Endothelial cell of umbilical vein (primary cell): Measurements from ENCODE around the gene SLC9A1. TPM values are rescaled to one million over a fixed set of nuclear protein-coding genes. Genes with fewer than 3 reads are reported as not detected.

Experiments
- BruUV-seq: library from RNA; stranded (reverse); fragments of 400-500 nt; replicated peaks from 2 replicates; lab custom pipeline; 2021; lab: Mats Ljungman, UMichigan
- CTCF ChIA-PET: fragments of 300-600, 350-600 bp; sonication (Branson Sonifier 250); formaldehyde crosslinking; loops from one replicate; lab custom pipeline; 2021; ENCODE audit warnings: antibody characterized with exemption, inconsistent platforms; lab: Charles Lee
- POLR2A ChIA-PET: fragments of 300-600, 350-600 bp; sonication (Branson Sonifier 250); formaldehyde crosslinking; loops from one replicate; lab custom pipeline; 2021; ENCODE audit warnings: antibody characterized with exemption, inconsistent platforms; lab: Charles Lee
- DNase-seq: peaks from one replicate; pipeline ENCODE4 v3.0.0-alpha.2; 2011; ENCODE audit warnings: low read depth, low spot score
- FAIRE-seq: peaks from 2 replicates; lab custom pipeline; 2011; peaks lifted over from hg19 to GRCh38; lab: Jason Lieb, UNC
- H2AFZ ChIP-seq: 2 replicates; pipeline ENCODE4 v1.6.0; 2012; ENCODE audit warnings: low read depth, low read length, control low read depth, inconsistent platforms
- H3K27ac ChIP-seq: 2 replicates; pipeline ENCODE4 v1.5.1; 2011; ENCODE audit warnings: low read depth, mild to moderate bottlenecking, control low read depth, low read length, moderate library complexity; ENCODE audit not compliant: insufficient read depth
- H3K27me3 ChIP-seq, 2 experiments: 2 replicates each; pipeline versions ENCODE4 v1.6.0 to v1.6.1; 2011; ENCODE audit warnings: low read length in 2 of 2, mixed read lengths in 1 of 2; ENCODE audit not compliant: control insufficient read depth in 2 of 2, insufficient read depth in 2 of 2
- H3K36me3 ChIP-seq, 2 experiments: 2 replicates in 1 of 2; 3 replicates in 1 of 2; pipeline ENCODE4 v1.5.1; 2011; ENCODE audit warnings: low read length in 2 of 2, mild to moderate bottlenecking in 1 of 2, moderate library complexity in 1 of 2; ENCODE audit not compliant: control insufficient read depth in 2 of 2, insufficient read depth in 2 of 2; ENCODE audit errors: extremely low read depth in 1 of 2
- H3K4me1 ChIP-seq: 3 replicates; pipeline ENCODE4 v1.5.1; 2011; ENCODE audit warnings: mild to moderate bottlenecking, low read length; ENCODE audit not compliant: control insufficient read depth, insufficient read depth; ENCODE audit errors: extremely low read depth
- H3K4me2 ChIP-seq: 2 replicates; pipeline ENCODE4 v1.6.1; 2011; ENCODE audit warnings: low read length, control low read depth, mixed read lengths; ENCODE audit not compliant: insufficient read depth
- H3K4me3 ChIP-seq, 3 experiments: fragments of 200-600 bp in 1 of 3; sonication (generic), shearing (Covaris generic) in 1 of 3; replicated peaks in 1 of 3; 2 replicates each; pipeline ENCODE4 v1.5.1; 2011 to 2016; ENCODE audit warnings: control low read depth in 3 of 3, low read length in 3 of 3, mild to moderate bottlenecking in 2 of 3, inconsistent platforms in 1 of 3, low read depth in 1 of 3, moderate library complexity in 1 of 3; ENCODE audit not compliant: insufficient read depth in 1 of 3
- H3K79me2 ChIP-seq: 2 replicates; pipeline ENCODE4 v1.6.0; 2012; ENCODE audit warnings: low read length, inconsistent platforms; ENCODE audit not compliant: control insufficient read depth, insufficient read depth
- H3K9ac ChIP-seq: replicated peaks from 2 replicates; pipeline ENCODE3; 2011; ENCODE audit warnings: low read length, control low read depth; ENCODE audit not compliant: insufficient read depth; ENCODE audit errors: extremely low read depth
- H3K9me1 ChIP-seq: replicated peaks from 3 replicates; pipeline ENCODE4 v1.6.0; 2011; ENCODE audit warnings: mild to moderate bottlenecking, low read length; ENCODE audit not compliant: control insufficient read depth, insufficient read depth; ENCODE audit errors: extremely low read depth
- H3K9me3 ChIP-seq: replicated peaks from 2 replicates; pipeline ENCODE4 v1.5.1; 2012; ENCODE audit warnings: low read length, inconsistent platforms; ENCODE audit not compliant: control insufficient read depth, insufficient read depth
- H4K20me1 ChIP-seq: replicated peaks from 2 replicates; pipeline ENCODE3; 2011; ENCODE audit warnings: mild to moderate bottlenecking, low read length; ENCODE audit not compliant: control insufficient read depth, insufficient read depth; ENCODE audit errors: extremely low read depth
- CTCF ChIP-seq, 2 donors: IDR thresholded peaks; 1 replicate in 1 of 2; 2 replicates in 1 of 2; pipeline ENCODE4 v1.5.1; 2011; ENCODE audit warnings: low read length in 2 of 2, mild to moderate bottlenecking in 2 of 2, moderate library complexity in 2 of 2, control low read depth in 1 of 2, inconsistent platforms in 1 of 2, low read depth in 1 of 2; ENCODE audit not compliant: insufficient read depth in 1 of 2; ENCODE audit errors: extremely low read depth in 1 of 2
- EZH2 ChIP-seq: IDR thresholded peaks from 2 replicates; pipeline ENCODE4 v1.6.1; 2012; ENCODE audit warnings: borderline replicate concordance, low read depth, mild to moderate bottlenecking, moderate library complexity, low read length, inconsistent platforms; ENCODE audit not compliant: severe bottlenecking
- FOS ChIP-seq: IDR thresholded peaks from 2 replicates; pipeline ENCODE4 v1.6.1; 2011; ENCODE audit warnings: mild to moderate bottlenecking, low read length, moderate library complexity, borderline replicate concordance; ENCODE audit not compliant: insufficient read depth
- GATA2 ChIP-seq: IDR thresholded peaks from 2 replicates; pipeline ENCODE4 v1.7.0; 2011; ENCODE audit warnings: low read depth, mild to moderate bottlenecking, moderate library complexity, mixed read lengths, low read length; ENCODE audit not compliant: insufficient read length, insufficient read depth
- JUN ChIP-seq: IDR thresholded peaks from 2 replicates; pipeline ENCODE4 v1.6.1; 2011; ENCODE audit warnings: borderline replicate concordance, low read depth; ENCODE audit not compliant: insufficient read length, insufficient read depth
- MAX ChIP-seq: IDR thresholded peaks from 2 replicates; pipeline ENCODE4 v1.6.1; 2011; ENCODE audit not compliant: insufficient read depth, insufficient read length
- MYC ChIP-seq: IDR thresholded peaks from one replicate; pipeline ENCODE4 v1.6.1; 2011; ENCODE audit warnings: mild to moderate bottlenecking, low read depth, low read length
- POLR2A ChIP-seq: IDR thresholded peaks from 2 replicates; pipeline ENCODE4 v1.6.1; 2012; ENCODE audit warnings: low read depth, mild to moderate bottlenecking, control low read depth, low read length
- POLR2AphosphoS5 ChIP-seq: IDR thresholded peaks from 2 replicates; pipeline ENCODE4 v1.6.1; 2012; ENCODE audit warnings: low read depth, mild to moderate bottlenecking, control low read depth, low read length, moderate library complexity; ENCODE audit not compliant: insufficient read depth
- dilution Hi-C: fragments of 300-500 bp; cut with MboI; formaldehyde crosslinking; loops from one replicate; pipeline ENCODE4 v1.15.0; 2019; ENCODE audit warnings: low sequenced_read_pairs; ENCODE audit not compliant: extremely low pct_ligation_motif_present
- intact Hi-C: fragments of 100-400 bp; cut with micrococcal nuclease; formaldehyde crosslinking; loops from one replicate; pipeline ENCODE4 v1.10.0; 2022
- polyA plus RNA-seq, 4 experiments: library from polyadenylated mRNA; depleted of rRNA in 3 of 4; stranded (reverse) in 3 of 4; unstranded in 1 of 4; fragments of >200 nt; gene quantifications; 2 replicates each; pipeline versions ENCODE4 v1.2.1 to v1.2.3, GENCODE V29; 2011 to 2012; ENCODE audit warnings: missing spikeins in 1 of 4
- total RNA-seq: library from RNA; stranded (reverse); gene quantifications from 2 replicates; pipeline ENCODE4 v1.2.3, GENCODE V29; 2021

The SLC9A1 gene
- total and polyA plus RNA-seq, 2 donors (not counting 3 experiments of a cell fraction or from before 2014, with no cell fraction given) = 22.8 to 59.2 TPM

- H3K9me3 ChIP-seq = no peaks in the 10 kb centered on the region
- H3K9me1 ChIP-seq = no peaks in the 10 kb centered on the region
- H3K27ac ChIP-seq = no peak overlapping the region
- no peak overlapping the region for H3K9ac ChIP-seq
- CTCF ChIA-PET = interaction anchor here (0.9 to 7.0 kb wide), 10 partner anchors 9 to 191 kb away, joined by 3 to 131 read pairs (median 8); partner anchors contain the start of gene SLC9A1
- TF ChIP-seq MAX (no peak), JUN (no peak), EZH2 (no peak), POLR2AphosphoS5 (no peak), GATA2 (no peak), CTCF (IDR thresholded peaks at IDR 0.05; ENCODE audit: extremely low read depth in 1 of 2, insufficient read depth in 1 of 2, low read depth in 1 of 2, low read length in 2 of 2) (no peak), MYC (no peak), FOS (no peak), POLR2A (no peak)
- no peaks in the 10 kb centered on the region for H4K20me1 ChIP-seq
- no peaks in the 10 kb centered on the region for H3K4me1 ChIP-seq
- intact Hi-C loops = loop anchor here (2.0 kb wide), 1 partner anchor 51 kb away; the partner anchor contains the start of gene SLC9A1
- FAIRE-seq (no peak), DNase-seq (no peak)
- POLR2A ChIA-PET = interaction anchor here (0.5 kb wide), 1 partner anchor 57 kb away, joined by 4 read pairs; no protein-coding TSS in a partner anchor
- H3K27me3 ChIP-seq = no peaks in the 10 kb centered on the region
- H3K4me3 ChIP-seq = no peak overlapping the region
- no peaks in the 10 kb centered on the region for H3K79me2 ChIP-seq
- no peak overlapping the region for H2AFZ ChIP-seq
- BruUV-seq = no TSS peak
- H3K4me2 ChIP-seq = no peak overlapping the region
- peaks cover 0 to 12% of the 10 kb centered on the region in 2 experiments for H3K36me3 ChIP-seq
- dilution Hi-C loops = no loop called here
Measured at GRCh38 chr1:27103498-27103897, 51.4 kb downstream of the SLC9A1 start.
